HepG2 (cell line): ENCODE measurements around the gene CHMP5. TPM values are rescaled to one million over a fixed set of nuclear protein-coding genes. Genes with fewer than 3 reads are reported as not detected.

Experiments used
- ARID4A ChIP-seq: sonication (generic); formaldehyde crosslinking; IDR thresholded peaks from 2 replicates; pipeline ENCODE4 v1.5.0; 2020; ENCODE audit warnings: mild to moderate bottlenecking, missing genetic modification reagents, borderline replicate concordance
- CERS6 ChIP-seq: sonication (generic); formaldehyde crosslinking; IDR thresholded peaks from 2 replicates; pipeline ENCODE4 v1.5.0; 2020; ENCODE audit warnings: missing genetic modification reagents
- NFE2 ChIP-seq: sonication (generic); formaldehyde crosslinking; IDR thresholded peaks from 2 replicates; pipeline ENCODE4 v1.4.0; 2020; ENCODE audit warnings: missing genetic modification reagents
- POLR2A ChIP-seq, 2 experiments: IDR thresholded peaks; 2 replicates each; pipeline ENCODE4 v1.6.1; 2011; ENCODE audit warnings: low read depth in 2 of 2, low read length in 2 of 2, mild to moderate bottlenecking in 1 of 2, moderate library complexity in 1 of 2; ENCODE audit not compliant: insufficient read depth in 1 of 2
- SATB2 ChIP-seq: sonication (generic); formaldehyde crosslinking; IDR thresholded peaks from 2 replicates; pipeline ENCODE4 v1.5.0; 2020; ENCODE audit warnings: missing genetic modification reagents
- ZHX2 ChIP-seq, 2 experiments: sonication (generic) in 1 of 2; formaldehyde crosslinking in 1 of 2; IDR thresholded peaks; 2 replicates each; pipeline versions ENCODE4 v1.6.1 to v1.9.0; 2014 to 2022; ENCODE audit warnings: antibody characterized with exemption in 1 of 2, borderline replicate concordance in 1 of 2, inconsistent platforms in 1 of 2, low read depth in 1 of 2, missing genetic modification reagents in 1 of 2
- ZMYM2 ChIP-seq: sonication (generic); formaldehyde crosslinking; IDR thresholded peaks from 2 replicates; pipeline ENCODE4 v1.8.0; 2022; ENCODE audit warnings: mild to moderate bottlenecking, missing genetic modification reagents
- ZNF275 ChIP-seq: sonication (generic); formaldehyde crosslinking; IDR thresholded peaks from 2 replicates; pipeline ENCODE4 v1.8.0; 2022; ENCODE audit warnings: missing genetic modification reagents, mild to moderate bottlenecking, inconsistent platforms, borderline replicate concordance
- ZNF30 ChIP-seq: sonication (generic); formaldehyde crosslinking; IDR thresholded peaks from 2 replicates; pipeline ENCODE4 v1.5.0; 2020; ENCODE audit warnings: mild to moderate bottlenecking, missing genetic modification reagents
- ZNF335 ChIP-seq: sonication (generic); formaldehyde crosslinking; IDR thresholded peaks from 2 replicates; pipeline ENCODE4 v1.4.0; 2020; ENCODE audit warnings: missing genetic modification reagents
- ZNF441 ChIP-seq: sonication (generic); formaldehyde crosslinking; IDR thresholded peaks from 2 replicates; pipeline ENCODE4 v1.7.0; 2021; ENCODE audit warnings: missing genetic modification reagents, borderline replicate concordance
- ZNF704 ChIP-seq: sonication (generic); formaldehyde crosslinking; IDR thresholded peaks from 2 replicates; pipeline ENCODE4 v1.8.1; 2023; ENCODE audit warnings: mild to moderate bottlenecking, inconsistent platforms, moderate library complexity, missing genetic modification reagents, borderline replicate concordance
- polyA plus RNA-seq, 8 experiments: library from polyadenylated mRNA; depleted of rRNA in 3 of 8; stranded (reverse) in 7 of 8; unstranded in 1 of 8; fragments of >200 nt; fragmentation: Illumina TruSeq in 4 of 8; extraction: Trizol in 4 of 8; gene quantifications; 2 replicates each; pipeline versions ENCODE4 v1.2.1 to v1.2.3, GENCODE V29; 2011 to 2016; ENCODE audit warnings: low read depth in 4 of 8, missing spikeins in 1 of 8, mixed read lengths in 1 of 8; ENCODE audit not compliant: insufficient read depth in 1 of 8
- total RNA-seq, 5 experiments: library from RNA; depleted of rRNA; stranded (reverse); fragments of >200 nt; fragmentation: Illumina TruSeq; extraction: Trizol; gene quantifications; 2 replicates each; pipeline ENCODE4 v1.2.3, GENCODE V29; 2016; ENCODE audit warnings: low read depth in 1 of 5

CHMP5 gene
- total and polyA plus RNA-seq, 2 of the 13 experiments (the other 11 are each of a cell fraction or from before 2014, with no cell fraction given): 46.0 to 57.3 TPM

- peak; percentile 96 for TF ChIP-seq ARID4A (CRISPR knock-in tag)
- peak; percentile 87 to 89 for TF ChIP-seq POLR2A (IDR thresholded peaks at IDR 0.05; ENCODE audit: insufficient read depth in 1 of 2, low read depth in 2 of 2, low read length in 2 of 2)
- TF ChIP-seq ZNF30 (CRISPR knock-in tag): no peak
- no peak for TF ChIP-seq ZMYM2
- peak; percentile 59; the same call in 1 of the 2 replicates for TF ChIP-seq SATB2
- TF ChIP-seq ZHX2 (IDR thresholded peaks at IDR 0.05; ENCODE audit: low read depth): peak; percentile 95
- no peak for TF ChIP-seq ZHX2 (CRISPR knock-in tag; IDR thresholded peaks at IDR 0.05; ENCODE audit: borderline replicate concordance)
- peak; percentile 69; the same call in 1 of the 2 replicates for TF ChIP-seq ZNF275 (CRISPR knock-in tag)
- peak; percentile 69; the same call in 1 of the 2 replicates for TF ChIP-seq CERS6 (CRISPR knock-in tag)
- peak; percentile 92 for TF ChIP-seq ZNF335
- TF ChIP-seq ZNF704 (CRISPR knock-in tag): peak; percentile 95
- TF ChIP-seq ZNF441 (CRISPR knock-in tag): peak; percentile 75; the same call in 1 of the 2 replicates
- TF ChIP-seq NFE2 (CRISPR knock-in tag): 0 out of 2 replicates have a peak, but pooled peaks have one; percentile 42
These were observed 25.6 kb downstream of the CHMP5 start, which contains the start of gene NFX1 (continued) for GRCh38 chr9:33290247-33291030.
